Neural cell (in vitro differentiated cells): Measurements from ENCODE around the gene PRDM1. TPM values are rescaled to one million over a fixed set of nuclear protein-coding genes. Genes with fewer than 3 reads are reported as not detected.

ENCODE experiments used
- H2AFZ ChIP-seq: fragments of 200-600, 300-800 bp; sonication (generic), shearing (Covaris generic); 2 replicates; pipeline ENCODE4 v1.6.0; 2014; ENCODE audit warnings: low read depth, mild to moderate bottlenecking, antibody characterized with exemption, low read length, moderate library complexity
- H3F3A ChIP-seq: fragments of 200-600 bp; shearing (Covaris generic); 2 replicates; pipeline ENCODE4 v1.6.1; 2016; ENCODE audit warnings: mild to moderate bottlenecking, moderate library complexity, mixed read lengths, antibody characterized with exemption, low read length; ENCODE audit not compliant: insufficient read depth, poor library complexity, severe bottlenecking
- H3K27ac ChIP-seq: fragments of 200-600, 300-800 bp; sonication (generic), shearing (Covaris generic); 2 replicates; pipeline ENCODE4 v1.5.1; 2014; ENCODE audit warnings: mild to moderate bottlenecking, low read length, moderate library complexity
- H3K27me3 ChIP-seq: fragments of 300-800, 200-600 bp; sonication (generic), shearing (Covaris generic); 2 replicates; pipeline ENCODE4 v1.6.0; 2014; ENCODE audit warnings: mild to moderate bottlenecking, low read depth, low read length, moderate library complexity; ENCODE audit not compliant: insufficient read depth
- H3K36me3 ChIP-seq: fragments of 300-800, 200-600 bp; sonication (generic), shearing (Covaris generic); 2 replicates; pipeline ENCODE4 v1.5.1; 2014; ENCODE audit warnings: mild to moderate bottlenecking, antibody characterized with exemption, low read length, moderate library complexity; ENCODE audit not compliant: insufficient read depth
- H3K4me2 ChIP-seq: fragments of 300-800, 200-600 bp; sonication (generic), shearing (Covaris generic); 2 replicates; pipeline ENCODE4 v1.6.0; 2014; ENCODE audit warnings: mild to moderate bottlenecking, low read length
- H3K4me3 ChIP-seq: fragments of 300-800, 200-600 bp; sonication (generic), shearing (Covaris generic); 2 replicates; pipeline ENCODE4 v1.5.1; 2014; ENCODE audit warnings: mild to moderate bottlenecking, low read length, moderate library complexity
- H3K79me2 ChIP-seq: fragments of 200-600 bp; shearing (Covaris generic); replicated peaks from 2 replicates; pipeline ENCODE4 v1.6.0; 2014; ENCODE audit warnings: mild to moderate bottlenecking, low read length, moderate library complexity; ENCODE audit not compliant: insufficient read depth
- H3K9ac ChIP-seq: fragments of 300-800, 200-600 bp; sonication (generic), shearing (Covaris generic); 2 replicates; pipeline ENCODE4 v1.6.1; 2016; ENCODE audit warnings: mild to moderate bottlenecking, low read length, mixed read lengths
- H3K9me2 ChIP-seq: fragments of 200-600 bp; shearing (Covaris generic); 2 replicates; pipeline ENCODE4 v1.6.1; 2016; ENCODE audit warnings: mild to moderate bottlenecking, low read length, mixed read lengths; ENCODE audit not compliant: insufficient read depth
- H3K9me3 ChIP-seq: fragments of 200-600, 300-800 bp; sonication (generic), shearing (Covaris generic); 2 replicates; pipeline ENCODE4 v1.6.1; 2016; ENCODE audit warnings: mild to moderate bottlenecking, mixed run types, low read length, moderate library complexity, mixed read lengths
- H4K20me1 ChIP-seq: fragments of 200-600 bp; shearing (Covaris generic); 2 replicates; pipeline ENCODE4 v1.6.1; 2016; ENCODE audit warnings: mild to moderate bottlenecking, mixed run types; ENCODE audit not compliant: insufficient read depth
- CTCF ChIP-seq: fragments of 450-650 bp; IDR thresholded peaks from 2 replicates; pipeline ENCODE4 v1.5.1; 2014; ENCODE audit warnings: antibody characterized with exemption, mild to moderate bottlenecking, moderate library complexity; ENCODE audit not compliant: poor library complexity, severe bottlenecking
- EP300 ChIP-seq: fragments of 450-650 bp; conservative IDR thresholded peaks from 2 replicates; pipeline ENCODE4 v1.6.1; 2014; ENCODE audit warnings: antibody characterized with exemption, mild to moderate bottlenecking, moderate library complexity; ENCODE audit not compliant: poor library complexity, severe bottlenecking
- EZH2 ChIP-seq: fragments of 200-600, 300-800 bp; shearing (Covaris generic), sonication (generic); IDR thresholded peaks from 2 replicates; pipeline ENCODE4 v1.6.1; 2014; ENCODE audit warnings: antibody characterized with exemption, low read length, borderline replicate concordance, mild to moderate bottlenecking; ENCODE audit not compliant: insufficient read depth, poor library complexity, severe bottlenecking
- MXI1 ChIP-seq: fragments of 450-650 bp; conservative IDR thresholded peaks from 2 replicates; pipeline ENCODE4 v1.6.1; 2014; ENCODE audit warnings: antibody characterized with exemption, mild to moderate bottlenecking; ENCODE audit not compliant: poor library complexity, severe bottlenecking
- POLR2AphosphoS5 ChIP-seq: IDR thresholded peaks from 2 replicates; pipeline ENCODE4 v1.6.1; 2012
- RAD21 ChIP-seq: fragments of 450-650 bp; conservative IDR thresholded peaks from 2 replicates; pipeline ENCODE4 v1.6.1; 2014; ENCODE audit warnings: antibody characterized with exemption, mild to moderate bottlenecking, moderate library complexity
- REST ChIP-seq: IDR thresholded peaks from 2 replicates; pipeline ENCODE4 v1.6.1; 2012; ENCODE audit warnings: borderline replicate concordance
- SMC3 ChIP-seq: fragments of 450-650 bp; conservative IDR thresholded peaks from 2 replicates; pipeline ENCODE4 v1.6.1; 2014; ENCODE audit warnings: antibody characterized with exemption, mild to moderate bottlenecking, moderate library complexity; ENCODE audit not compliant: poor library complexity
- TAF1 ChIP-seq: IDR thresholded peaks from 2 replicates; pipeline ENCODE4 v1.6.1; 2012; ENCODE audit warnings: low read depth
- polyA plus RNA-seq: library from polyadenylated mRNA; depleted of rRNA; stranded (reverse); fragments of >200 nt; gene quantifications from 2 replicates; pipeline ENCODE4 v1.2.3, GENCODE V29; 2014

PRDM1 gene
- polyA plus RNA-seq, 1 donor from 2014 or later, result 0.09 TPM

- Histone ChIP-seq H4K20me1 (no peaks in the 10 kb centered on the region), H3K36me3 (no peaks in the 10 kb centered on the region), H3K9me3 (no peaks in the 10 kb centered on the region), H3K27me3 (peaks cover 17% of the 10 kb centered on the region), H3K4me2 (no peak overlapping the region), H3K79me2 (no peaks in the 10 kb centered on the region), H2AFZ (no peak overlapping the region), H3F3A (no peaks in the 10 kb centered on the region), H3K27ac (no peak overlapping the region), H3K9me2 (no peaks in the 10 kb centered on the region), H3K4me3 (no peak overlapping the region), H3K9ac (no peak overlapping the region)
- TF ChIP-seq TAF1 (no peak), MXI1 (no peak), RAD21 (no peak), REST (no peak), EP300 (no peak), POLR2AphosphoS5 (no peak), SMC3 (no peak), CTCF (no peak), EZH2 (no peak)
Observed at GRCh38 chr6:106101466-106101865, 15.3 kb downstream of the PRDM1 start.

GRCh38 chr6:106102034-106102433, 15.9 kb downstream of the PRDM1 start:
- H3K27ac ChIP-seq, result no peak overlapping the region
- H3K4me3 ChIP-seq, result no peak overlapping the region
- no peak for TF ChIP-seq MXI1
- TF ChIP-seq POLR2AphosphoS5, result no peak
- TF ChIP-seq TAF1, result no peak
- no peak for TF ChIP-seq CTCF
- no peak for TF ChIP-seq EZH2
- TF ChIP-seq REST, result no peak
- no peak for TF ChIP-seq EP300
- no peak for TF ChIP-seq SMC3
- no peak for TF ChIP-seq RAD21
- H3K36me3 ChIP-seq, result no peaks in the 10 kb centered on the region
- no peaks in the 10 kb centered on the region for H4K20me1 ChIP-seq
- no peaks in the 10 kb centered on the region for H3F3A ChIP-seq
- H3K9me3 ChIP-seq, result no peaks in the 10 kb centered on the region
- no peak overlapping the region for H2AFZ ChIP-seq
- H3K27me3 ChIP-seq, result peaks cover 17% of the 10 kb centered on the region
- no peak overlapping the region for H3K9ac ChIP-seq
- H3K79me2 ChIP-seq, result no peaks in the 10 kb centered on the region
- H3K4me2 ChIP-seq, result no peak overlapping the region
- H3K9me2 ChIP-seq, result no peaks in the 10 kb centered on the region
